K562 (cell line): ENCODE measurements around the gene CSF2. TPM values are rescaled to one million over a fixed set of nuclear protein-coding genes. Genes with fewer than 3 reads are reported as not detected.
A peak's percentile ranks its signal among the peaks of the same experiment; 100 is the strongest.

Source experiments
- ATAC-seq: fragments of 200-7000 bp; cut with Tn5 transposase; 3 replicates; pipeline ENCODE4 v1.9.1; 2020; ENCODE audit warnings: moderate library complexity
- BruUV-seq: library from RNA; stranded (reverse); fragments of 400-500 nt; replicated peaks from 2 replicates; lab custom pipeline; 2021; lab: Mats Ljungman, UMichigan
- CTCF ChIA-PET: fragments of 300-600 bp; formaldehyde crosslinking; extraction: SDS; loops from one replicate; lab custom pipeline; 2021; ENCODE audit warnings: low intra/inter-chr PET ratio; lab: Yijun Ruan, JAX
- POLR2A ChIA-PET: fragments of 300-600, 350-650 bp; sonication (Branson Sonifier 250); formaldehyde crosslinking; extraction: SDS; loops from one replicate; lab custom pipeline; 2021; ENCODE audit warnings: antibody characterized with exemption, inconsistent platforms; lab: Yijun Ruan, JAX
- DNase-seq, 4 experiments: peaks; one replicate each; pipeline versions ENCODE4 v3.0.0 to v3.0.0-alpha.2; 2011 to 2018; ENCODE audit warnings: low spot score in 3 of 4, mixed read lengths in 3 of 4; ENCODE audit errors: extremely low read depth in 1 of 4
- FAIRE-seq: peaks from 2 replicates; lab custom pipeline; 2011; peaks lifted over from hg19 to GRCh38; lab: Jason Lieb, UNC
- H2AFZ ChIP-seq: 2 replicates; pipeline ENCODE4 v1.6.0; 2011; ENCODE audit warnings: low read depth, low read length, control low read depth, inconsistent platforms
- H3K27ac ChIP-seq: fragments of 200-600 bp; 3 replicates; pipeline ENCODE4 v1.8.0; 2011; ENCODE audit warnings: low read depth, mild to moderate bottlenecking, control low read depth, inconsistent platforms, low read length, moderate library complexity, mixed read lengths; ENCODE audit errors: extremely low read depth
- H3K27me3 ChIP-seq, 2 experiments: fragments of 300-600 bp in 1 of 2; 2 replicates in 1 of 2; 3 replicates in 1 of 2; pipeline versions ENCODE4 v1.6.0 to v1.8.0; 2011; ENCODE audit warnings: inconsistent platforms in 2 of 2, low read length in 2 of 2, mild to moderate bottlenecking in 1 of 2, mixed read lengths in 1 of 2, moderate library complexity in 1 of 2; ENCODE audit not compliant: control insufficient read depth in 2 of 2, insufficient read depth in 2 of 2
- H3K36me3 ChIP-seq: fragments of 300-600 bp; 3 replicates; pipeline ENCODE4 v1.8.0; 2011; ENCODE audit warnings: mild to moderate bottlenecking, low read length, inconsistent platforms; ENCODE audit not compliant: control insufficient read depth, insufficient read depth
- H3K4me1 ChIP-seq, 2 experiments: fragments of 200-600 bp in 1 of 2; replicated peaks in 1 of 2; 2 replicates in 1 of 2; 3 replicates in 1 of 2; pipeline versions ENCODE4 v1.5.1 to v1.8.0; 2011; ENCODE audit warnings: inconsistent platforms in 2 of 2, low read length in 2 of 2, mild to moderate bottlenecking in 1 of 2, mixed read lengths in 1 of 2, moderate library complexity in 1 of 2; ENCODE audit not compliant: control insufficient read depth in 2 of 2, insufficient read depth in 2 of 2
- H3K4me2 ChIP-seq: 2 replicates; pipeline ENCODE4 v1.6.1; 2011; ENCODE audit warnings: low read length, control low read depth, inconsistent platforms, mixed read lengths; ENCODE audit not compliant: insufficient read depth
- H3K4me3 ChIP-seq: fragments of 200-600 bp; sonication (generic), shearing (Covaris generic); 2 replicates; pipeline ENCODE4 v1.5.1; 2016; ENCODE audit warnings: control low read depth, inconsistent platforms
- H3K79me2 ChIP-seq: fragments of 200-600 bp; 3 replicates; pipeline ENCODE4 v1.8.0; 2011; ENCODE audit warnings: low read length, inconsistent platforms; ENCODE audit not compliant: control insufficient read depth, insufficient read depth
- H3K9ac ChIP-seq, 2 experiments: 2 replicates each; pipeline versions ENCODE4 v1.6.0 to v1.6.1; 2011; ENCODE audit warnings: low read depth in 2 of 2, low read length in 2 of 2, control low read depth in 1 of 2, inconsistent platforms in 1 of 2, mild to moderate bottlenecking in 1 of 2, mixed read lengths in 1 of 2; ENCODE audit not compliant: insufficient read depth in 1 of 2
- H3K9me1 ChIP-seq: one replicate; pipeline ENCODE4 v1.6.0; 2011; ENCODE audit warnings: inconsistent platforms, mild to moderate bottlenecking, low read length, moderate library complexity; ENCODE audit not compliant: control insufficient read depth, insufficient read depth
- H3K9me3 ChIP-seq: replicated peaks from 2 replicates; pipeline ENCODE4 v1.5.1; 2011; ENCODE audit warnings: low read depth, low read length, inconsistent platforms; ENCODE audit not compliant: control insufficient read depth, insufficient read depth
- H4K20me1 ChIP-seq: replicated peaks from 2 replicates; pipeline ENCODE4 v1.6.1; 2011; ENCODE audit warnings: low read length, inconsistent platforms, mixed read lengths; ENCODE audit not compliant: control insufficient read depth, insufficient read depth
- CCNT2 ChIP-seq: IDR thresholded peaks from 2 replicates; pipeline ENCODE4 v1.6.1; 2011; ENCODE audit warnings: borderline replicate concordance, low read depth, mild to moderate bottlenecking, moderate library complexity, mixed read lengths, low read length; ENCODE audit not compliant: insufficient read length; ENCODE audit errors: extremely low read depth
- FOXJ3 ChIP-seq: sonication (generic); formaldehyde crosslinking; IDR thresholded peaks from 2 replicates; pipeline ENCODE4 v1.4.0; 2020; ENCODE audit warnings: mild to moderate bottlenecking, missing genetic modification reagents
- MAFG ChIP-seq: fragments of 450-650 bp; conservative IDR thresholded peaks from 2 replicates; pipeline ENCODE4 v1.6.1; 2016; ENCODE audit warnings: missing genetic modification characterization, missing compliant biosample characterization
- MED1 ChIP-seq: sonication (generic); formaldehyde crosslinking; IDR thresholded peaks from 2 replicates; pipeline ENCODE4 v1.8.1; 2023; ENCODE audit warnings: missing genetic modification reagents, borderline replicate concordance
- RB1 ChIP-seq: fragments of 450-650 bp; IDR thresholded peaks from 2 replicates; pipeline ENCODE4 v1.6.1; 2017; ENCODE audit warnings: low read depth, mild to moderate bottlenecking
- SAFB ChIP-seq: fragments of 200-400 bp; formaldehyde crosslinking; IDR thresholded peaks from 2 replicates; pipeline ENCODE4 v1.6.1; 2017; ENCODE audit warnings: low read depth, low read length, borderline replicate concordance
- TBP ChIP-seq: optimal IDR thresholded peaks from 2 replicates; pipeline ENCODE3; 2011; ENCODE audit warnings: low read depth, low read length, improper control_type of control experiment
- ZFP36 ChIP-seq: fragments of 150-350 bp; IDR thresholded peaks from 2 replicates; pipeline ENCODE4 v1.6.1; 2018; ENCODE audit warnings: low read length, low read depth; ENCODE audit not compliant: partially characterized antibody
- ZNF518B ChIP-seq: fragments of 250-450 bp; sonication (Bioruptor Pico); IDR thresholded peaks from 2 replicates; pipeline ENCODE4 v1.5.0; 2021; ENCODE audit warnings: mild to moderate bottlenecking, moderate library complexity
- ZNF583 ChIP-seq: fragments of 250-450 bp; sonication (Bioruptor Pico); IDR thresholded peaks from 2 replicates; pipeline ENCODE4 v1.4.0; 2020
- WGBS: fragments of 100-300 bp; shearing (Covaris generic); methylation state at CpG from one replicate; pipeline ENCODE4 v1.1.6; 2016; ENCODE audit warnings: low coverage, mixed read lengths; ENCODE audit not compliant: insufficient coverage; ENCODE audit errors: missing lambda C conversion rate; 5-methylcytosine and 5-hydroxymethylcytosine counted together
- in situ Hi-C: fragments of 300-500 bp; cut with MboI; formaldehyde crosslinking; loops from 4 replicates; pipeline ENCODE4 v1.15.0; 2018; ENCODE audit warnings: inconsistent platforms, mixed read lengths
- intact Hi-C: fragments of 100-400 bp; cut with micrococcal nuclease; formaldehyde crosslinking; loops from 2 replicates; pipeline ENCODE4 v1.14.2; 2022
- polyA plus RNA-seq, 8 experiments: library from polyadenylated mRNA; depleted of rRNA in 4 of 8; stranded (reverse) in 5 of 8; unstranded in 3 of 8; fragments of >200 nt; fragmentation: Nextera tagmentation in 2 of 8; fragmentation: Illumina TruSeq in 1 of 8; extraction: Ambion mirVana in 2 of 8; extraction: Trizol in 1 of 8; gene quantifications; 2 replicates each; pipeline versions ENCODE4 v1.2.1 to v1.2.3, GENCODE V29; 2011 to 2014; ENCODE audit warnings: inconsistent platforms in 1 of 8, missing spikeins in 1 of 8
- total RNA-seq, 7 experiments: library from RNA; depleted of rRNA in 6 of 7; stranded (reverse); fragments of >200 nt in 6 of 7; fragmentation: Illumina TruSeq in 2 of 7; extraction: Trizol in 2 of 7; gene quantifications; 2 replicates each; pipeline versions ENCODE4 v1.2.1 to v1.2.3, GENCODE V29; 2011 to 2021; ENCODE audit warnings: low replicate concordance in 1 of 7
- TF ChIP-seq, protein P1 (sequence below): sonication (generic); formaldehyde crosslinking; IDR thresholded peaks from 2 replicates; pipeline ENCODE4 v1.8.0; 2023; ENCODE audit warnings: missing genetic modification reagents, mild to moderate bottlenecking, borderline replicate concordance

CSF2 gene
- total and polyA plus RNA-seq, 9 of the 15 experiments (the other 6 are each of a cell fraction or from before 2014, with no cell fraction given) = 0.25 to 0.29 TPM; not detected in 7

DNA sequence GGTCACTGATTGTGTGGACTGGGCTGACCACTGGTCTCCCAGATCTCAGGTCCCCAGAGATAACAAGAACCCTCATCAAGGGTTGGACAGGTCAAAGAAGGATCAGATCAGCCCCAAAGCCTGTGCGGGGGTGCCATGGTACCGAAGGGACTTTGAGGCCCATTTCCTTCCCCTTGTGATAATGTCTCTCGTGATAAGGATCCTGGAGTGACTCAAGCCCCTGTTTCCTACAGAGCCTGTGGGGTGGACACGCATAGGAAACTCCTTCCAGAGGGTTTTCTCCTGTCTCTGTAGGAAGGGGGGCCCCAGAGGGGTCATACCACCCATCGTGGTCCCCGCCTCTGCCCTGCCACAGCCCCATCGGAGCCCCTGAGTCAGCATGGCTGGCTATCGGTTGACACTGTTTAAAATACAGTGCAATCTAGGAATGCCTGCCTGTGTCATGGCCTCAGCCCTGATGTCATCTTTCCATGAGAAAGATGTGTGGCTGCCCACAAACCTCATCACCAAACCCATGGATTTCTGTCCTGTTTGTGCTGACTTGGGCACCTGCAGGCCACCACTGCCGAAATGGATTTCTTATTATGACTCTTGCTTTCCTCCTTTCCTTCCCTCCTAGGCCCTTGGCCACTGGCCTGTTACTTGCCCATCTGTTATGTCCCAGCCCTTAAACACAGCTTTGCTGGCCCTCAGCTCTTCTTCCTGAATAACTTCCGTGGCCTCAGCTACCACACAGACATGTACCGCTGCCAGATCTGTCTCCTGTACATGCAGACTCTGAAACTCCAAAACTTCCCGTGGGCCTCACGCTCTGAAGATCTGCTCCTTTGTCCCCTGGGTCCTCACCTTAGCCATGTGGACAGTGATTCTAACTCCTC lies 2.9 kb upstream of the CSF2 start:
- no TSS peak for BruUV-seq
- Histone ChIP-seq H3K4me2 (peak overlapping the region; percentile 26; the same call in 1 of the 2 replicates), H3K4me1 (peaks cover 27 to 59% of the 10 kb centered on the region in 2 experiments), H2AFZ (peak overlapping the region; percentile 12), H3K36me3 (no peaks in the 10 kb centered on the region), H3K79me2 (no peaks in the 10 kb centered on the region), H3K9me3 (no peaks in the 10 kb centered on the region), H3K27ac (peak overlapping the region; percentile 49; the same call in 2 of the 3 replicates), H3K4me3 (no peak overlapping the region), H3K9ac (peak overlapping the region; percentile 28 to 30; a peak in 2 of 4 replicates), H3K27me3 (no peaks in the 10 kb centered on the region), H3K9me1 (no peaks in the 10 kb centered on the region), H4K20me1 (no peaks in the 10 kb centered on the region)
- intact Hi-C loops (loop anchor here (2.0 to 5.0 kb wide), 2 partner anchors 42 to 426 kb away; no protein-coding TSS in a partner anchor), in situ Hi-C loops (loop anchor here (25.0 kb wide), 1 partner anchor 317 kb away; no protein-coding TSS in a partner anchor)
- peak; percentile 84 for FAIRE-seq
- ChIA-PET CTCF (no interaction called here), POLR2A (interaction anchor here (0.6 kb wide), 2 partner anchors 407 to 420 kb away, joined by 3 read pairs; partner anchors contain the start of gene IRF1)
- 29% methylated on average over 13 of the region's 13 CpGs for WGBS
- DNase-seq = peak; percentile 65 to 69 (median 68)
- peak; percentile 57 for ATAC-seq
- TF ChIP-seq ZNF518B (CRISPR knock-in tag) (no peak), MED1 (CRISPR knock-in tag) (no peak), FOXJ3 (CRISPR knock-in tag) (no peak), ZFP36 (no peak), TBP (no peak), CCNT2 (peak; percentile 33), MAFG (tag) (peak; percentile 68), SAFB (no peak), RB1 (no peak), ZNF583 (peak; percentile 21; the same call in 1 of the 2 replicates)
- TF ChIP-seq, protein P1, sequence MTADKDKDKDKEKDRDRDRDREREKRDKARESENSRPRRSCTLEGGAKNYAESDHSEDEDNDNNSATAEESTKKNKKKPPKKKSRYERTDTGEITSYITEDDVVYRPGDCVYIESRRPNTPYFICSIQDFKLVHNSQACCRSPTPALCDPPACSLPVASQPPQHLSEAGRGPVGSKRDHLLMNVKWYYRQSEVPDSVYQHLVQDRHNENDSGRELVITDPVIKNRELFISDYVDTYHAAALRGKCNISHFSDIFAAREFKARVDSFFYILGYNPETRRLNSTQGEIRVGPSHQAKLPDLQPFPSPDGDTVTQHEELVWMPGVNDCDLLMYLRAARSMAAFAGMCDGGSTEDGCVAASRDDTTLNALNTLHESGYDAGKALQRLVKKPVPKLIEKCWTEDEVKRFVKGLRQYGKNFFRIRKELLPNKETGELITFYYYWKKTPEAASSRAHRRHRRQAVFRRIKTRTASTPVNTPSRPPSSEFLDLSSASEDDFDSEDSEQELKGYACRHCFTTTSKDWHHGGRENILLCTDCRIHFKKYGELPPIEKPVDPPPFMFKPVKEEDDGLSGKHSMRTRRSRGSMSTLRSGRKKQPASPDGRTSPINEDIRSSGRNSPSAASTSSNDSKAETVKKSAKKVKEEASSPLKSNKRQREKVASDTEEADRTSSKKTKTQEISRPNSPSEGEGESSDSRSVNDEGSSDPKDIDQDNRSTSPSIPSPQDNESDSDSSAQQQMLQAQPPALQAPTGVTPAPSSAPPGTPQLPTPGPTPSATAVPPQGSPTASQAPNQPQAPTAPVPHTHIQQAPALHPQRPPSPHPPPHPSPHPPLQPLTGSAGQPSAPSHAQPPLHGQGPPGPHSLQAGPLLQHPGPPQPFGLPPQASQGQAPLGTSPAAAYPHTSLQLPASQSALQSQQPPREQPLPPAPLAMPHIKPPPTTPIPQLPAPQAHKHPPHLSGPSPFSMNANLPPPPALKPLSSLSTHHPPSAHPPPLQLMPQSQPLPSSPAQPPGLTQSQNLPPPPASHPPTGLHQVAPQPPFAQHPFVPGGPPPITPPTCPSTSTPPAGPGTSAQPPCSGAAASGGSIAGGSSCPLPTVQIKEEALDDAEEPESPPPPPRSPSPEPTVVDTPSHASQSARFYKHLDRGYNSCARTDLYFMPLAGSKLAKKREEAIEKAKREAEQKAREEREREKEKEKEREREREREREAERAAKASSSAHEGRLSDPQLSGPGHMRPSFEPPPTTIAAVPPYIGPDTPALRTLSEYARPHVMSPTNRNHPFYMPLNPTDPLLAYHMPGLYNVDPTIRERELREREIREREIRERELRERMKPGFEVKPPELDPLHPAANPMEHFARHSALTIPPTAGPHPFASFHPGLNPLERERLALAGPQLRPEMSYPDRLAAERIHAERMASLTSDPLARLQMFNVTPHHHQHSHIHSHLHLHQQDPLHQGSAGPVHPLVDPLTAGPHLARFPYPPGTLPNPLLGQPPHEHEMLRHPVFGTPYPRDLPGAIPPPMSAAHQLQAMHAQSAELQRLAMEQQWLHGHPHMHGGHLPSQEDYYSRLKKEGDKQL (CRISPR knock-in tag) = no peak
